Renal cortex interstitium (tissue), 11 donors: Measurements from ENCODE around the gene TNKS1BP1. TPM values are rescaled to one million over a fixed set of nuclear protein-coding genes. Genes with fewer than 3 reads are reported as not detected.

Experiments
- DNase-seq, 11 donors: peaks; one replicate each; pipeline ENCODE4 v3.0.0-alpha.2; 2013; ENCODE audit warnings: low read depth in 9 of 11, low spot score in 4 of 11; ENCODE audit errors: extremely low read depth in 1 of 11
- polyA plus RNA-seq, 3 donors: library from polyadenylated mRNA; unstranded; fragments of 120-200 nt; gene quantifications; one replicate each; pipeline ENCODE4 v1.2.1, GENCODE V29; 2013; ENCODE audit not compliant: insufficient read length in 3 of 3

The TNKS1BP1 gene
- polyA plus RNA-seq, 3 donors = 64.2 to 73.0 (median 66.0) TPM

DNA sequence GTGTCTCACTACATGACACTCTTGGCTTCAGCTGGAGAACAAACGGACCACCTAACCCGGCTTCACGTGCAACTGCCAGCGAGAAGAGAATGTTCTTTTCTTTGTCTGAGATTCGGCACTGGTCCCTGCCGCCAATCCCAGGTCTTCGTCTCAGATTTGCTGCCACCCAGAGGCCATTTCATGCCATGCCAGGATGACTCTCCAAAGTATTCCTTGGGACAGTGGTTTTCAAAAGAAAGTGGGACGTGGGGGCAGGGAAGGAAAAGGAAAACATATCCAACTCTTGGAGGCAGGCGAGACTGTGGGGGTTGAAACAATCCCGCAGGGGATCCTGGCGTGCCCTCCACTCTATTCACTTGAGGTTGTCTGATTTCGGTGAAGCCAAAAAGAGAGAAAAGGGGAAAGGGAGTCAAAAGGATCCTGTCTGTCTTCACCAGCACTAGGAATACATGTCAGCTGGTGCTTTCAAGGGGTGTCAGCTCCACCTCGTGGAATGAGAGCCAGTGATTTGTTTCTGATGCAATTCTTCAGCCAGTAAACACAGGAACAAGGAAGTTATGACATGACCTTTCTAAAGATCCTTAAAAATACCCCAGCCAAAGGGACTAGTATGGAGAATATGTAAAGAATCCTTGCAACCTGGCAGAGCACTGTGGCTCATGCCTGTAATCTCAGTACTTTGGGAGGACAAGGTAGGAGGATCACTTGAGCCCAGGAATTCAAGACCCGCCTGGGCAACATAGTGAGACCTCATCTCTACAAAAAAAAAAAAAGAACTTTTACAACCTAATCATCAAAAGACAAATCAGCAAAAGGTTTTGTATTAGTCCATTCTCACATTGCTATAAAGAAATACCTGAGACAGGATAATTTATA is 46.7 kb downstream of the TNKS1BP1 start:
- DNase-seq = peak in 8 of 11 donors; percentile 53 to 76 (median 62)

- DNase-seq = no peak
These were observed 47.6 kb downstream of the TNKS1BP1 start for GRCh38 chr11:57276971-57277675.

DNA sequence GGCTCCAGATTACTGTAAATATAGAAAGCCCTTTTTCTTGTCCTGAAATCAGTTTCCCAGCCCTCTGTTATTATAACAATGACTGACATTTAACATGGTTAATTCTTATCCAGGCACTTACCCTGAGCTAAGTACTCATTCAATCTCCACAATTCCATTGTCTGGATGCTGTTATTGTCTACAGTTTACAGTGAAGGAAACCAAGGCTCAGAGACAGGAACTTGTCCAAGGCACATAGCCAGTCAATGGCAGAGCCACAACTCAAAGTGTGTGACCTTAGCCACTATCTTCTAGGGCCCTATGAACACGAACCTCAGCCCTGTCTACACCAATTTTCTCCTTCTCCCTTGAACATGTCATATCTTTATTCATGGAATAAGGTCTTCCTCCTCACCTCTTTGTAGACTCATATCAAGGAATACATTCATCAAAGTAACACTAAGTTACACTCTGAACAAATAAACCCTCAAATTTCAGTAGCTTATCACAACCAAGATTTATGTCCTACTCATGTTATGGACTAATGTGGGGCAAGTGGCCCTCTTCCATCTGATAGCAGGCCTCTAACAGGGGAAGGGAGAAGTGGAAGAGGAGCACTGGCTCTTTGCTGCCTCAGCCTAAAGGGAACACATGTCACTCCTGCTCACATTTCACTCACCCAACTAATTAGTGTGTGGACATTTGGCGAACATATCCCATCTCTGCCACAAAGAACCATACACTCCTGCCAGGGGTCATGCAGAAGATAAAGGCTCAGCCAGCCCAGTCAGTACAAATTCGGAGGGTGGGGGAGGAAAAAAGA is 48.4 kb downstream of the TNKS1BP1 start:
- no peak for DNase-seq

DNA sequence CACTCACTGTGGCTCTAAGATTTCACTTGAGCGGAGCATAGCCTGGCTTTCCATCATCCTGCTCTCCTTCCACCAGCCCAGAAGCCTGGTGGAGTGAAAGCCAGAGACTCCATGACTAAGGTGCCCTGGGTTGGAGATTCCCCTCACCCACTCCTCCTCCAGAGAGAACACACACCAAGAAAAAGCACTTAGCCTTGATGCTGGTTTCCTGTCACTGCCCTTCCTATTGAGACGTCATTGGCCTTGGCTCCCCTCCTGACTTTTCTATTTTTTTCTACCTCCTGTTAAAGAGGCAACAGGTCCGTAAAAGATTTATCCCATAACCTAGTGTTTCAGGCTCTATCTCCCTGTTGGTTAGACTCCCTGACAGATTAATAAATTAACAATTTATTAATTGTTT is 49.2 kb downstream of the TNKS1BP1 start:
- no peak for DNase-seq

DNA sequence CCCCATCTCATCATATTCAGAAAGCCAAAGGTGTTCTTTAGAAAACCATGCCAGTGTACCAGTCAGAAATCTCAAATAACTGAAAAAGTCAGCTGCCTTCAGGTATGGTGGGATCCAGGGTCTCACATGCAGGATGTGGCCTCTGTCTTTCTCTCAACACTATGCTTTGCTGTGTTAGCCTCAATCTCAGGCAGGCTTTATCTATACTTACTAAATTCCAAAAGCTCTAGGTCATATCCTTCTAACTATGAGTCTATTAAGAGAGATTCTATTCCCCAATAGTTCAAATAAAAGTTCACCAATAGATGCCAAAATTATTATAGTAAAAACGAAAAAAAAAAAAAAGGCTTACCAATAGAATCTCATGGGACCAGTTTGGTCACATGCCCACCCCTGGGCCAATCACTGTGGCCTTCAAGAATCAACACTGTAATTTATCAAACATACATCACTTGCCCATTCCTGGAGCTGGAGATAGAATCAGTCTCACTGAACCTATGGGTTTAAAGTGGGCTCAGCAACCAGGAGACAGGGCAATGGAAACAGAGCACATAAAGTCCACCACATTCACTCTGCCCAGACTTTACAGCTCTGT is 49.8 kb downstream of the TNKS1BP1 start:
- no peak for DNase-seq

DNA sequence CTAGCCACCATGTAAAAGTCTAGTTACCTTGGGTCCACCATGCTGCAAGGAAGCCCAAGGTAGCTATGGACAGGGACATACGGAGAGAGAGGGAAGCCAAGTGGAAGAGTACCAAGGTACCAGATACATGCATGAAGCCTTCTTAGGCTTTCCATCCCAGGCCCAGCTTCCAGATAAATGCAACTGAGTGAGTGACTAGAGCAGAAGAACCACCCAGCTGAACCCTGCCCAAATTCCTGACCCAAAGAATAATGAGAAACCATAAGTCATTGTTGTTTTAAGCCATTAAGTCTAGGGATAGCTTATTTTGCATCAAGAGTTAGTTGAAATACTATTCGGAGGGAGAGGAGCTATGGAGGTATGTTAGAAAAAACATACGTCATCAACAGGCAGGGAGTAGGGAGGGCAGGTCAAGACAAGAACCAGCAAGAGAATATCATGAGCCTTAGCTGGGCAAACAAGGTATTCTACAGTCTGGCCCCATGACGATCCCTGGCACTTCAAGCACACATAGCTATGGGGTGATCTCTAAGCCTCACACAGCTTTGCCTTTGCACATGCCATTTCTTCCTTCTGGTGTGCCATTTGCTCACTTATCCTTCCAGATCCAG is 51.2 kb downstream of the TNKS1BP1 start:
- no peak for DNase-seq

- DNase-seq = peak in 3 of 11 donors; percentile 31 to 46 (median 42)
These were observed 55.2 kb downstream of the TNKS1BP1 start for GRCh38 chr11:57269571-57270021.

GRCh38 chr11:57266157-57266556 is 58.6 kb downstream of the TNKS1BP1 start:
- no peak for DNase-seq

GRCh38 chr11:57263351-57263750 is 61.4 kb downstream of the TNKS1BP1 start:
- DNase-seq = no peak

- DNase-seq = no peak
These were observed 62.6 kb downstream of the TNKS1BP1 start for GRCh38 chr11:57262157-57262556.

GRCh38 chr11:57260937-57261783 is 63.6 kb downstream of the TNKS1BP1 start:
- no peak for DNase-seq

DNA sequence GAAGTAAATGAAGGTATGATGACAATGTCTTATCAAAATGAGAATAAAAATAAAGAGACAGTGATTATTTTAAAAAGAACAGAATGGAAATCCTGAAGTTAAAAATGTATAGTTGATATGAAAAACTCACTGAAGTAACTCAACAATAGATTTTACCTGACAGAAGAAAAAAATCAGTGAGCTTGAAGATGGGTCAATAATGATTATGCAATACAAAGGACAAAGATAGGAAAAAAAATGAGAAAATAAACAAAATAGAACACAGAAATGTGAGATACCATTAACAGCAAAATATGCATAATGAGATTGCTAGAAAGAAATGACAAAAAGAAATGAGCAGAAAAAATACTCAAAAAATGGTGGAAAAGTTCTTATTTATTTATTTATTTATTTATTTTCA is 68.6 kb downstream of the TNKS1BP1 start:
- no peak for DNase-seq

GRCh38 chr11:57255618-57256017 is 69.1 kb downstream of the TNKS1BP1 start:
- no peak for DNase-seq

- DNase-seq = no peak
These were observed 70.1 kb downstream of the TNKS1BP1 start for GRCh38 chr11:57254631-57255030.

DNA sequence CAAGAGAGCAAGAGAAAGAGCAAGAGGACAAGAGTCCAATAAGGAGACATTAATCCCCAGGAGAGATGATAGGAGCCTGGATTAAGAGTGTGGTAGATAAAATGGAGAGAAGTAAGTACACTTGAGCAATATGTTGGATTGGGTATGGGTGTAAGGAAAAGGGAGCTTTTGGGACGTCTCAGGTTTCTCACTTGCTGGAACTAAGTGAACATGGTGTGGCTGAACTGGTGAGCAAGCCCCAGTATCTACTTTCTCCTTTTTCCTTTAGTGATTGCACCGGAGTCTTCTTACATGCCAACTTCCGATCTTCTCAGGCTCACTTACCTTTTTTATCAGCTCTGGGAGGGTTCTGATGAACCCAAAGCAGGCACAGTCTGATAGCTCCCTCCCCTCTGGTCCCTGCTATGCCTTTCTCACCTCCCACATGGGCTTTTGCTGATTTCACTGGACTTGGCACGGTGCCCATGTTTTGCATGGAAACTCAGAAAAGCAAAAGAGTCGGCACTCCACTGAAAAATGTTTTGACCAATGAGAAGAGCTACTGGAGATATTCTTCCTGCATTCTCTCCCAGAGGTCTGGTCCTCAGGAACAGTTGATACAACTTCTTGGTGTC is 73.2 kb downstream of the TNKS1BP1 start:
- no peak for DNase-seq

DNA sequence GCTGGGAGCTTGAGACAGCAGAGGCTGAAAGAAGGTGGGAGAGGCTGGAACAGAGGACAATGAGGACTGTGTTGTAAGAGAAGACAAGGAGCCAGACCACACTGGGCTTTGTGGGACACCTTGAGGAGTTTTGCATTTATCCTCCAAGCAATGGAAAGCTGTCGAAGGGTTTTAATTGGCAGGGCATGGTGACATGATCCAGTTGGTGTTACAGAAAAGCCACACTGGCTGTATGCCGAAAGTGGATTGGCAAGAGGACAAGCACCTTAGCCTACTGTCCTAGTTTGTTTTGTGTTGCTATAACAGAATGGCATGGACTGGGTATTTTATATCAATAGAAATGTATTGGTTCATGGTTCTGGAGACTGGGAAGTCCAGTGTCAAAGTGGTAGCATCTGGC is 73.7 kb downstream of the TNKS1BP1 start:
- DNase-seq = no peak
